Liver (tissue), 9 donors: ENCODE data around the gene SYT6. TPM values are rescaled to one million over a fixed set of nuclear protein-coding genes. Genes with fewer than 3 reads are reported as not detected.

ENCODE experiments used
- DNase-seq: peaks from one replicate; pipeline ENCODE4 v3.0.0-alpha.2; 2017; ENCODE audit warnings: low spot score
- H3K27ac ChIP-seq, 2 donors: one replicate each; pipeline ENCODE4 v1.7.0; 2013; ENCODE audit warnings: inconsistent platforms in 2 of 2, low read length in 2 of 2, control low read depth in 1 of 2, low read depth in 1 of 2, mild to moderate bottlenecking in 1 of 2
- H3K27me3 ChIP-seq, 4 donors: one replicate each; pipeline versions ENCODE4 v1.6.1 to v1.7.0; 2013; ENCODE audit warnings: low read length in 3 of 4, inconsistent platforms in 1 of 4, mild to moderate bottlenecking in 1 of 4, moderate library complexity in 1 of 4; ENCODE audit not compliant: control insufficient read depth in 4 of 4, insufficient read depth in 4 of 4
- H3K36me3 ChIP-seq, 4 donors: one replicate each; pipeline versions ENCODE4 v1.6.1 to v1.7.0; 2013; ENCODE audit warnings: low read length in 3 of 4, mild to moderate bottlenecking in 3 of 4, low read depth in 1 of 4, moderate library complexity in 1 of 4; ENCODE audit not compliant: control insufficient read depth in 4 of 4, insufficient read depth in 3 of 4
- H3K4me1 ChIP-seq, 4 donors: one replicate each; pipeline versions ENCODE4 v1.6.1 to v1.7.0; 2013; ENCODE audit warnings: low read length in 3 of 4, mild to moderate bottlenecking in 3 of 4, moderate library complexity in 1 of 4; ENCODE audit not compliant: control insufficient read depth in 4 of 4, insufficient read depth in 4 of 4
- H3K4me3 ChIP-seq, 3 donors: one replicate each; pipeline versions ENCODE4 v1.6.1 to v1.7.0; 2013; ENCODE audit warnings: low read length in 3 of 3, control low read depth in 1 of 3, low read depth in 1 of 3, mild to moderate bottlenecking in 1 of 3
- H3K9ac ChIP-seq, 2 donors: one replicate each; pipeline ENCODE4 v1.7.0; 2013; ENCODE audit warnings: low read length in 2 of 2, mild to moderate bottlenecking in 2 of 2, moderate library complexity in 2 of 2, control low read depth in 1 of 2, low read depth in 1 of 2
- H3K9me3 ChIP-seq, 4 donors: one replicate each; pipeline versions ENCODE4 v1.6.1 to v1.7.0; 2013; ENCODE audit warnings: low read length in 3 of 4; ENCODE audit not compliant: control insufficient read depth in 4 of 4
- CTCF ChIP-seq: fragments of 150-350 bp; IDR thresholded peaks from 2 replicates; pipeline ENCODE4 v1.5.1; 2017; ENCODE audit warnings: improper control_type of control experiment, low read depth, low read length; ENCODE audit not compliant: missing input control
- FOXA1 ChIP-seq: IDR thresholded peaks from 2 replicates; pipeline ENCODE4 v1.6.1; 2016; ENCODE audit warnings: antibody characterized with exemption
- FOXA2 ChIP-seq: IDR thresholded peaks from 2 replicates; pipeline ENCODE4 v1.6.1; 2016; ENCODE audit warnings: antibody characterized with exemption
- GABPA ChIP-seq, 2 donors: IDR thresholded peaks in 1 of 2; conservative IDR thresholded peaks in 1 of 2; 2 replicates each; pipeline ENCODE4 v1.6.1; 2016; ENCODE audit warnings: antibody characterized with exemption in 2 of 2, mild to moderate bottlenecking in 1 of 2, moderate library complexity in 1 of 2
- HNF4G ChIP-seq: IDR thresholded peaks from 2 replicates; pipeline ENCODE4 v1.6.1; 2016; ENCODE audit warnings: antibody characterized with exemption
- MAX ChIP-seq: IDR thresholded peaks from 2 replicates; pipeline ENCODE4 v1.6.1; 2016; ENCODE audit warnings: antibody characterized with exemption
- REST ChIP-seq: IDR thresholded peaks from 2 replicates; pipeline ENCODE4 v1.6.1; 2016; ENCODE audit warnings: antibody characterized with exemption, mild to moderate bottlenecking
- YY1 ChIP-seq: IDR thresholded peaks from 2 replicates; pipeline ENCODE4 v1.6.1; 2016; ENCODE audit warnings: antibody characterized with exemption, mild to moderate bottlenecking
- WGBS: extraction: QIAGEN DNeasy Blood & Tissue Kit; methylation state at CpG from one replicate; pipeline ENCODE4 v1.1.7; 2013; 5-methylcytosine and 5-hydroxymethylcytosine counted together
- polyA plus RNA-seq, 2 donors: library from polyadenylated mRNA; stranded (reverse) in 1 of 2; unstranded in 1 of 2; fragments of 200-250 nt in 1 of 2; fragments of >200 nt in 1 of 2; fragmentation: Nextera tagmentation in 1 of 2; extraction: Ambion mirVana in 1 of 2; gene quantifications; one replicate each; pipeline versions ENCODE4 v1.2.1 to v1.2.3, GENCODE V29; 2013 to 2015
- total RNA-seq, 2 donors: library from RNA; depleted of rRNA; stranded (reverse); fragments of >200 nt; gene quantifications; one replicate each; pipeline ENCODE4 v1.2.3, GENCODE V29; 2014
- TF ChIP-seq, protein P1 (sequence below): IDR thresholded peaks from 2 replicates; pipeline ENCODE4 v1.6.1; 2016; ENCODE audit warnings: antibody characterized with exemption
- TF ChIP-seq, protein P2 (sequence below): IDR thresholded peaks from 2 replicates; pipeline ENCODE4 v1.6.1; 2016; ENCODE audit warnings: antibody characterized with exemption
- donor health status: healthy.
- donor health status: healthy.
- donor health status: healthy.
- donor health status: healthy.
- donor health status: healthy.

Gene SYT6
- total and polyA plus RNA-seq, 4 donors, result under 0.01 to 0.17 TPM; not detected in 2

DNA sequence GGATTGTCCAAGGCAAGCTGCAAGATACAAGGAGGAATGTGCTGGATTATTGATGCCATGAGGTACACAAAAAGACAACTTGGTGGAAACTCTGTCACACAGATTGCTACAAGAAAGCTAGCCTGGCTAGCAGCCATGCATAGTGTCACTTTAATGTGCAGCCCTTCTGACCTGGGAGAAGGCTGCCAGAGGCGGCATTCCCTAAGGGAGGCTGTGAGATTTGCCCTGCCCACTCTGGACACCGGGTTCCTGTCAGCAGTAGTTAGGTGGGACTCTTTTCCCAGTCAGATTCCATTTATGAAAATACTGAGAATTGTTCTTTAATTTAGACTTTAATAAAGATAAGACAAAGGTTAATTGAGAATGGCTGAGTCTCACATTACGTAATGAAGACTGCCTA, 47.8 kb upstream of the SYT6 start:
- no peak for DNase-seq
- Histone ChIP-seq H3K36me3 (no peaks in the 10 kb centered on the region), H3K9ac (no peak overlapping the region), H3K27me3 (peaks cover 0 to 14% (median 0%) of the 10 kb centered on the region in 4 donors), H3K9me3 (no peaks in the 10 kb centered on the region), H3K4me1 (no peaks in the 10 kb centered on the region), H3K27ac (no peak overlapping the region), H3K4me3 (no peak overlapping the region)
- WGBS, result 69% methylated on average over 3 of the region's 3 CpGs
- no peak for TF ChIP-seq FOXA1
- no peak for TF ChIP-seq FOXA2
- TF ChIP-seq, protein P1, sequence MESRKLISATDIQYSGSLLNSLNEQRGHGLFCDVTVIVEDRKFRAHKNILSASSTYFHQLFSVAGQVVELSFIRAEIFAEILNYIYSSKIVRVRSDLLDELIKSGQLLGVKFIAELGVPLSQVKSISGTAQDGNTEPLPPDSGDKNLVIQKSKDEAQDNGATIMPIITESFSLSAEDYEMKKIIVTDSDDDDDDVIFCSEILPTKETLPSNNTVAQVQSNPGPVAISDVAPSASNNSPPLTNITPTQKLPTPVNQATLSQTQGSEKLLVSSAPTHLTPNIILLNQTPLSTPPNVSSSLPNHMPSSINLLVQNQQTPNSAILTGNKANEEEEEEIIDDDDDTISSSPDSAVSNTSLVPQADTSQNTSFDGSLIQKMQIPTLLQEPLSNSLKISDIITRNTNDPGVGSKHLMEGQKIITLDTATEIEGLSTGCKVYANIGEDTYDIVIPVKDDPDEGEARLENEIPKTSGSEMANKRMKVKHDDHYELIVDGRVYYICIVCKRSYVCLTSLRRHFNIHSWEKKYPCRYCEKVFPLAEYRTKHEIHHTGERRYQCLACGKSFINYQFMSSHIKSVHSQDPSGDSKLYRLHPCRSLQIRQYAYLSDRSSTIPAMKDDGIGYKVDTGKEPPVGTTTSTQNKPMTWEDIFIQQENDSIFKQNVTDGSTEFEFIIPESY, result no peak
- no peak for TF ChIP-seq GABPA (IDR thresholded peaks at IDR 0.05 in 1 of 2, conservative IDR thresholded peaks at IDR 0.05 in 1 of 2)
- TF ChIP-seq CTCF, result no peak
- no peak for TF ChIP-seq REST
- TF ChIP-seq HNF4G, result no peak

DNA sequence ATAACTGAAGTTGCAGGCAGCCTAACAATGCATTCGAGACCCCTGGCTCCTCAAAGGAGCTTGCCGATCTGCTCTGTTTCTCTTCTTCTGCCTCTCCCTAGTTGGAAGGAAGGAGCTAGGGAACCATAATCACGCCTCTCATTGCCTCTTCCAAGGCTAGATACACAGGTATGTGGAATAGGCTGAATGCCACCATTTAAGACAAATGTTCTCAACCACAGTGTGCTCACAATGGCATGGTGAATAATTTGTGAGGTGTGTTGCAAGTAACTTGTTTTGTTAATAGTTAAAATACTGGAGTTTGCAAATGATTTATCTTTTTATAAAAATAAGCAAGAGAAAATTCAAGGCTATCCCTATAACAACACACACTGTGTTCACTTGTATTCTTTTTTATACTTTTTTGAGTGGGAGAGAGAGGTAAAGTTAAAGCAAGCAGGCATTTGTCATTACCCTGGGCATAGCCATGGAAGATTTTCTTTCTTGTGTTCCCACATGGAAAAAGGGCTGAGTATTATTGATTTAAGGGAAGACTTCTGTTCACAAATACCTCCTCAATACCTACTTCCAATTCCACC, 45.4 kb upstream of the SYT6 start:
- no peaks in the 10 kb centered on the region for H3K36me3 ChIP-seq
- no peak overlapping the region for H3K9ac ChIP-seq
- no peak overlapping the region for H3K4me3 ChIP-seq
- peaks cover 0 to 14% (median 0%) of the 10 kb centered on the region in 4 donors for H3K27me3 ChIP-seq
- no peaks in the 10 kb centered on the region for H3K4me1 ChIP-seq
- WGBS, result 84% methylated on average over 3 of the region's 3 CpGs
- no peak for DNase-seq
- peaks cover 0 to 4% (median 0%) of the 10 kb centered on the region in 4 donors for H3K9me3 ChIP-seq
- TF ChIP-seq FOXA2, result no peak
- TF ChIP-seq YY1, result no peak
- TF ChIP-seq FOXA1, result no peak
- TF ChIP-seq, protein P2, sequence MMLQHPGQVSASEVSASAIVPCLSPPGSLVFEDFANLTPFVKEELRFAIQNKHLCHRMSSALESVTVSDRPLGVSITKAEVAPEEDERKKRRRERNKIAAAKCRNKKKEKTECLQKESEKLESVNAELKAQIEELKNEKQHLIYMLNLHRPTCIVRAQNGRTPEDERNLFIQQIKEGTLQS, result no peak
- TF ChIP-seq REST, result no peak
- no peak for TF ChIP-seq MAX
- no peak overlapping the region for H3K27ac ChIP-seq
